K562 (cell line): ENCODE data around the gene FOXD2. TPM values are rescaled to one million over a fixed set of nuclear protein-coding genes. Genes with fewer than 3 reads are reported as not detected.

ENCODE experiments used
- polyA plus RNA-seq, 8 experiments: library from polyadenylated mRNA; depleted of rRNA in 4 of 8; stranded (reverse) in 5 of 8; unstranded in 3 of 8; fragments of >200 nt; fragmentation: Nextera tagmentation in 2 of 8; fragmentation: Illumina TruSeq in 1 of 8; extraction: Ambion mirVana in 2 of 8; extraction: Trizol in 1 of 8; gene quantifications; 2 replicates each; pipeline versions ENCODE4 v1.2.1 to v1.2.3, GENCODE V29; 2011 to 2014; ENCODE audit warnings: inconsistent platforms in 1 of 8, missing spikeins in 1 of 8
- total RNA-seq, 7 experiments: library from RNA; depleted of rRNA in 6 of 7; stranded (reverse); fragments of >200 nt in 6 of 7; fragmentation: Illumina TruSeq in 2 of 7; extraction: Trizol in 2 of 7; gene quantifications; 2 replicates each; pipeline versions ENCODE4 v1.2.1 to v1.2.3, GENCODE V29; 2011 to 2021; ENCODE audit warnings: low replicate concordance in 1 of 7
- TF ChIP-seq, protein P1 (sequence below): sonication (generic); formaldehyde crosslinking; IDR thresholded peaks from 2 replicates; pipeline ENCODE4 v1.8.1; 2023; ENCODE audit warnings: mild to moderate bottlenecking, missing genetic modification reagents
- TF ChIP-seq, protein P2 (sequence below): fragments of 250-450 bp; sonication (Bioruptor Pico); IDR thresholded peaks from 2 replicates; pipeline ENCODE4 v1.9.0; 2021; ENCODE audit warnings: mild to moderate bottlenecking, inconsistent platforms

The FOXD2 gene
- total and polyA plus RNA-seq, 9 of the 15 experiments (the other 6 are each of a cell fraction or from before 2014, with no cell fraction given): 0.06 to 1.2 (median 0.22) TPM

DNA sequence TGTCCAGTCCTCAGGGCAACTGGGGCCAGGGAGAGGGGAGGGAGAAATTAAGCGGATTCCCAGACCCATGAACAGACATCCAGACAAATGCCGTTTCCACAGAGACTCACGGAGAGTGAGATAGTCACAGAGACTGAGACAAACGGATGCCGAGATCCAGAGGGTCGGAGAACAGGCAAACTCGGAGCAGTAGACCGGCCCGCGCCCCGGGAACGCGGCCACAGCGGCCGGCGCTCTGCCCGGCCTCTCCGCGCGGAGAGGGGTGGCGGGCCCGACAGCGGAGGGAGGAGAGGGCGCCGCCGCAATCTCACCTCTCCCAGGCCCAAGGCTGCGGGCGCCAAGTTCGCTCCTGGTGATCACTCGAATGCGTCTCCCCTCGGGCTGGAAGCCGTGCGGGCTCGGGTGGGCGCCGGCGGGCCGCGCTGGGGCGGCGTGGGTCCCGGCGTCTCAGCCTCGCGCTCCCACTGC is 831 bp upstream of the FOXD2 start (continued):
- TF ChIP-seq, protein P1, sequence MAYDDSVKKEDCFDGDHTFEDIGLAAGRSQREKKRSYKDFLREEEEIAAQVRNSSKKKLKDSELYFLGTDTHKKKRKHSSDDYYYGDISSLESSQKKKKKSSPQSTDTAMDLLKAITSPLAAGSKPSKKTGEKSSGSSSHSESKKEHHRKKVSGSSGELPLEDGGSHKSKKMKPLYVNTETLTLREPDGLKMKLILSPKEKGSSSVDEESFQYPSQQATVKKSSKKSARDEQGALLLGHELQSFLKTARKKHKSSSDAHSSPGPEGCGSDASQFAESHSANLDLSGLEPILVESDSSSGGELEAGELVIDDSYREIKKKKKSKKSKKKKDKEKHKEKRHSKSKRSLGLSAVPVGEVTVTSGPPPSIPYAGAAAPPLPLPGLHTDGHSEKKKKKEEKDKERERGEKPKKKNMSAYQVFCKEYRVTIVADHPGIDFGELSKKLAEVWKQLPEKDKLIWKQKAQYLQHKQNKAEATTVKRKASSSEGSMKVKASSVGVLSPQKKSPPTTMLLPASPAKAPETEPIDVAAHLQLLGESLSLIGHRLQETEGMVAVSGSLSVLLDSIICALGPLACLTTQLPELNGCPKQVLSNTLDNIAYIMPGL (CRISPR knock-in tag): 0 out of 2 replicates have a peak, but pooled peaks have one; percentile 53
- TF ChIP-seq, protein P2, sequence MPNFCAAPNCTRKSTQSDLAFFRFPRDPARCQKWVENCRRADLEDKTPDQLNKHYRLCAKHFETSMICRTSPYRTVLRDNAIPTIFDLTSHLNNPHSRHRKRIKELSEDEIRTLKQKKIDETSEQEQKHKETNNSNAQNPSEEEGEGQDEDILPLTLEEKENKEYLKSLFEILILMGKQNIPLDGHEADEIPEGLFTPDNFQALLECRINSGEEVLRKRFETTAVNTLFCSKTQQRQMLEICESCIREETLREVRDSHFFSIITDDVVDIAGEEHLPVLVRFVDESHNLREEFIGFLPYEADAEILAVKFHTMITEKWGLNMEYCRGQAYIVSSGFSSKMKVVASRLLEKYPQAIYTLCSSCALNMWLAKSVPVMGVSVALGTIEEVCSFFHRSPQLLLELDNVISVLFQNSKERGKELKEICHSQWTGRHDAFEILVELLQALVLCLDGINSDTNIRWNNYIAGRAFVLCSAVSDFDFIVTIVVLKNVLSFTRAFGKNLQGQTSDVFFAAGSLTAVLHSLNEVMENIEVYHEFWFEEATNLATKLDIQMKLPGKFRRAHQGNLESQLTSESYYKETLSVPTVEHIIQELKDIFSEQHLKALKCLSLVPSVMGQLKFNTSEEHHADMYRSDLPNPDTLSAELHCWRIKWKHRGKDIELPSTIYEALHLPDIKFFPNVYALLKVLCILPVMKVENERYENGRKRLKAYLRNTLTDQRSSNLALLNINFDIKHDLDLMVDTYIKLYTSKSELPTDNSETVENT (CRISPR knock-in tag): peak; percentile 17
